ENCODE data around the gene VSIG10L.

VSIG10L gene

DNA sequence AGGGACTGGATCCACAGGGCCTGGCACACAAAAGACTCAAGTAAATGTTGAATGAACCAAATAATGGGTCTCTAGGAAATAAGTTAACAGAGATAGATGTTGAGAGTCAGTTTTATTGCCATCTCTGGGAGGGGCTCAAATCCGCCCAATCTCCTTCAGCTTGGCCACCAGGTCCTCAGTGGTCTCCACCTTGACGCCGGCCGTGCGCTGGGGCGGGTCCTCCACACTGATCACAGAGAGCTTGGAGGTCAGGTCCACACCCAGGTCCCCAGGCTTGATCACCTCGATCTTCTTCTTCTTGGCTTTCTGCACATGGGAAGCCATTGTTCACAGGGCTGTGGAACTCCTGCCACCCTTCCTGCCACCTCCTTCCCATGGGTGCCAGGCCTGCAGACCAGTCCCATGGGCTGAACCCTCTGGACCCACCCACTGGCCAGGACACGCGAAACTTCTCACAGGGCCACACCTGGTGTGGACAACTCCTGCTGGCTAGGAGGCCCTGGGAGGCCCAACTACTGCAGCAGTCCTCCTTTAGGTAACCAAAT is 3.2 kb upstream of the VSIG10L start:
- Histone ChIP-seq H3F3A (ENCODE audit: insufficient read depth, low read length) (no peaks in the 10 kb centered on the region), H3K79me2 (ENCODE audit: insufficient read depth, low read length) (no peaks in the 10 kb centered on the region), H3K9me2 (ENCODE audit: low read depth, low read length) (no peaks in the 10 kb centered on the region), H3K4me2 (ENCODE audit: low read length) (no peak overlapping the region), H3K4me1 (ENCODE audit: insufficient read depth, low read length, severe bottlenecking) (no peaks in the 10 kb centered on the region), H4K20me1 (ENCODE audit: insufficient read depth, low read length) (no peaks in the 10 kb centered on the region), H3K27me3 (ENCODE audit: insufficient read depth, low read length) (no peaks in the 10 kb centered on the region), H3K9ac (ENCODE audit: low read length) (no peak overlapping the region), H3K36me3 (ENCODE audit: insufficient read depth, low read length) (peaks cover 41% of the 10 kb centered on the region), H3K9me3 (ENCODE audit: low read length) (no peaks in the 10 kb centered on the region), H2AFZ (ENCODE audit: low read length) (no peak overlapping the region), H3K4me3 (ENCODE audit: low read depth, low read length, poor library complexity, severe bottlenecking) (no peak overlapping the region), H3K27ac (ENCODE audit: low read depth, low read length, poor library complexity, severe bottlenecking) (no peak overlapping the region)
- TF ChIP-seq, protein P1, sequence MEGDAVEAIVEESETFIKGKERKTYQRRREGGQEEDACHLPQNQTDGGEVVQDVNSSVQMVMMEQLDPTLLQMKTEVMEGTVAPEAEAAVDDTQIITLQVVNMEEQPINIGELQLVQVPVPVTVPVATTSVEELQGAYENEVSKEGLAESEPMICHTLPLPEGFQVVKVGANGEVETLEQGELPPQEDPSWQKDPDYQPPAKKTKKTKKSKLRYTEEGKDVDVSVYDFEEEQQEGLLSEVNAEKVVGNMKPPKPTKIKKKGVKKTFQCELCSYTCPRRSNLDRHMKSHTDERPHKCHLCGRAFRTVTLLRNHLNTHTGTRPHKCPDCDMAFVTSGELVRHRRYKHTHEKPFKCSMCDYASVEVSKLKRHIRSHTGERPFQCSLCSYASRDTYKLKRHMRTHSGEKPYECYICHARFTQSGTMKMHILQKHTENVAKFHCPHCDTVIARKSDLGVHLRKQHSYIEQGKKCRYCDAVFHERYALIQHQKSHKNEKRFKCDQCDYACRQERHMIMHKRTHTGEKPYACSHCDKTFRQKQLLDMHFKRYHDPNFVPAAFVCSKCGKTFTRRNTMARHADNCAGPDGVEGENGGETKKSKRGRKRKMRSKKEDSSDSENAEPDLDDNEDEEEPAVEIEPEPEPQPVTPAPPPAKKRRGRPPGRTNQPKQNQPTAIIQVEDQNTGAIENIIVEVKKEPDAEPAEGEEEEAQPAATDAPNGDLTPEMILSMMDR (IDR thresholded peaks at IDR 0.05; ENCODE audit: low read length), result no peak
- no peak for TF ChIP-seq EZH2 (IDR thresholded peaks at IDR 0.05; ENCODE audit: borderline replicate concordance, low read length)

DNA sequence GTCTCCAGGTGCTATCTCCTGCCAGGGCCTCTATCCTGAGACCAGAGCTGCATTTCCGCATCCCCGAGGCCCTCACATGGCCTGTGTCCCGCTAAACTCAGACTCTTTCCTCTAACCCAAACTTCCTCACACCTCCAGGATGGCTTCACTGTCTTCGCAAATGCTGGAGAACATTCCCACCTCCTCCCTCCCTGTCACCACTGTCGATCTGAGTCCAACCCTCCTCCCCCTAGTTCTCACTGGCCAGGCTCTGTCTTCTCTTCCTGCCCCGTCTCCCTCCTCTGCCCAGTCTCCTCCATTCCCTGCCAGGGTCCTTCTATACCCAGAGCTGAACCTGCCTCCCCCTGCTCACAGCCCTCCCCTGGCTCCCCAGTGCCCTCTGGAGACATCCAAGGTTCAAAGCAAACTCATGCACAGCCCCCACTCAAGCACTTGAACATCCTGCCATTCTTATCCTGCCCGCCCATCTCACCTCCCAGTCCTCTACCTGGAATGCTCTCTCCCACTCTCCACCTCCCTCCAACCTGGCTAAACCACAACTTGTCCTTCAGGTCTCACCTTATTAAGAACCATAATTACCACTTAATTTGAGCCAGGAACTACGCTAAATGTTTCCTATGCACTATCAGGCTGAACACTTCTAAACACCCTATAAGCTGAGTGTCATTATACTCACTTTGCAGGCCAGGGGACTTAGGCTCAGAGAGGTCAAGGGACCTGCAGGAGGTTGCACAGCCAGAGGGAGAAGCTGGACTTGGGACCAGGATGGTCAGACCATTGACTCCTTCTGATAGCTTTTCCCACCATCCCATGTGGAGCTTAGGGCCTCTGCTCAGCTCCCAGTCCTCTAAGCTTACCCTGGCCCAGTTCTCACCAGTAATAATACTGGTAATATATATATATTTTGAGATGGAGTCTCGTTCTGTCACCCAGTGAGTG is 961 bp upstream of the VSIG10L start:
- no peaks in the 10 kb centered on the region for H4K20me1 ChIP-seq (ENCODE audit: insufficient read depth, low read length)
- no peaks in the 10 kb centered on the region for H3K9me2 ChIP-seq (ENCODE audit: low read depth, low read length)
- H3K27ac ChIP-seq (ENCODE audit: low read depth, low read length, poor library complexity, severe bottlenecking), result no peak overlapping the region
- H3K4me1 ChIP-seq (ENCODE audit: insufficient read depth, low read length, severe bottlenecking), result peaks cover 10% of the 10 kb centered on the region
- peaks cover 30% of the 10 kb centered on the region for H3K36me3 ChIP-seq (ENCODE audit: insufficient read depth, low read length)
- H3F3A ChIP-seq (ENCODE audit: insufficient read depth, low read length), result no peaks in the 10 kb centered on the region
- no peaks in the 10 kb centered on the region for H3K79me2 ChIP-seq (ENCODE audit: insufficient read depth, low read length)
- H3K4me2 ChIP-seq (ENCODE audit: low read length), result no peak overlapping the region
- no peak overlapping the region for H3K4me3 ChIP-seq (ENCODE audit: low read depth, low read length, poor library complexity, severe bottlenecking)
- no peak overlapping the region for H2AFZ ChIP-seq (ENCODE audit: low read length)
- no peaks in the 10 kb centered on the region for H3K27me3 ChIP-seq (ENCODE audit: insufficient read depth, low read length)
- TF ChIP-seq, protein P1 (IDR thresholded peaks at IDR 0.05; ENCODE audit: low read length), result no peak
- TF ChIP-seq EZH2 (IDR thresholded peaks at IDR 0.05; ENCODE audit: borderline replicate concordance, low read length), result no peak
- no peak overlapping the region for H3K9ac ChIP-seq (ENCODE audit: low read length)
- no peaks in the 10 kb centered on the region for H3K9me3 ChIP-seq (ENCODE audit: low read length)

DNA sequence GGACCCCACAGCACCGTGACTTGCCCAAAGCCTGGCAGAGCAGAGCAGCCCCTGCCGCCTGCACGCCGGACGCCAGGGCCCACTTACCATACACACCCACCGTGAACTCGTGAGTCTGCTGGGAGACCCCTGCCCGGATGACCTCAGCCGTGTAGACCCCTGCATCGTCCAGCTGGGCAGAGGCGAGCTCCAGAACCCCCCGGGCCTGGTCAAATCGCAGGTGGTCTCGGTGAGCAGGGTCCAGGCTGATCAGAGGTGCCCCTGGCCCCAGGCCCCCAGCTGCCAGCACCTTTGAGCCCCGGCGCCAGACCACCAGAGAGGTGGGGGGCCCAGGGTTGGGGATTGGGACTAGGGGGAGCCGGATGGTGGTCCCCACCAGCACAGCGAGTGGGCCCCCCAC is 873 bp downstream of the VSIG10L start:
- Histone ChIP-seq H3F3A (ENCODE audit: insufficient read depth, low read length) (no peaks in the 10 kb centered on the region), H3K9ac (ENCODE audit: low read length) (no peak overlapping the region), H3K4me3 (ENCODE audit: low read depth, low read length, poor library complexity, severe bottlenecking) (no peak overlapping the region), H3K4me1 (ENCODE audit: insufficient read depth, low read length, severe bottlenecking) (peaks cover 10% of the 10 kb centered on the region), H3K9me3 (ENCODE audit: low read length) (no peaks in the 10 kb centered on the region), H3K4me2 (ENCODE audit: low read length) (no peak overlapping the region), H3K27ac (ENCODE audit: low read depth, low read length, poor library complexity, severe bottlenecking) (no peak overlapping the region), H3K36me3 (ENCODE audit: insufficient read depth, low read length) (peaks cover 15% of the 10 kb centered on the region; the same call in 1 of the 2 replicates), H2AFZ (ENCODE audit: low read length) (no peak overlapping the region), H3K27me3 (ENCODE audit: insufficient read depth, low read length) (no peaks in the 10 kb centered on the region), H4K20me1 (ENCODE audit: insufficient read depth, low read length) (no peaks in the 10 kb centered on the region), H3K9me2 (ENCODE audit: low read depth, low read length) (no peaks in the 10 kb centered on the region), H3K79me2 (ENCODE audit: insufficient read depth, low read length) (no peaks in the 10 kb centered on the region)
- TF ChIP-seq, protein P1 (IDR thresholded peaks at IDR 0.05; ENCODE audit: low read length), result no peak
- no peak for TF ChIP-seq EZH2 (IDR thresholded peaks at IDR 0.05; ENCODE audit: borderline replicate concordance, low read length)

All from OCI-LY1 (cell line).